Measurements from ENCODE around the gene MED9.
"Not testable (repeated sequence)": the region's sequence is repeated elsewhere in the genome, so short reads cannot be mapped to it uniquely, and the experiment has no call there.

Gene MED9, protein sequence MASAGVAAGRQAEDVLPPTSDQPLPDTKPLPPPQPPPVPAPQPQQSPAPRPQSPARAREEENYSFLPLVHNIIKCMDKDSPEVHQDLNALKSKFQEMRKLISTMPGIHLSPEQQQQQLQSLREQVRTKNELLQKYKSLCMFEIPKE

GRCh38 chr17:17476865-17477467, at the start of gene MED9:
MED9 (plus strand) TSS chr17:17477000; CDS start chr17:17477042, 42 bp downstream.
- peak; percentile 49 to 94 (median 85) for DNase-seq

DNA sequence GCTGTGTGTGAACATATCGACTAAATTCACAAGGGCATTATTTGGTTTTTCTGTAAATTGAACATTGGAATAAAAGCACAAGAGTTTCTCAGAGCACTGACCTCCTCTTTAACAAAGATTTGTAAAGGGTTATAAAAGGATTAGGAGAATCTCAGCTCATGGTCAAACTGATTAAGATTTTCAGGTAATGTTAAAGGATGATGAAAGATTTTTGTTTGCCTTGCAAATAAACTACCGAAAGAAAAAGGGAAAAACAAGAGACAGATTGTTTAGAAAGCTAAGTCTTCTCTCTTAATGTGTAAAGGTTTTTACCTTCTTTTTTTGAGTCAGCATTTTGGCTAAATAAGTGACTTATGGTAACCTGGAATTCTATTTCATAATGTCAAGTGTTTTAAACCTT, 47.6 kb upstream of the MED9 start:
- no peak for DNase-seq

- not testable (repeated sequence) for DNase-seq
Observed at GRCh38 chr17:17430924-17431323, 45.9 kb upstream of the MED9 start.

DNA sequence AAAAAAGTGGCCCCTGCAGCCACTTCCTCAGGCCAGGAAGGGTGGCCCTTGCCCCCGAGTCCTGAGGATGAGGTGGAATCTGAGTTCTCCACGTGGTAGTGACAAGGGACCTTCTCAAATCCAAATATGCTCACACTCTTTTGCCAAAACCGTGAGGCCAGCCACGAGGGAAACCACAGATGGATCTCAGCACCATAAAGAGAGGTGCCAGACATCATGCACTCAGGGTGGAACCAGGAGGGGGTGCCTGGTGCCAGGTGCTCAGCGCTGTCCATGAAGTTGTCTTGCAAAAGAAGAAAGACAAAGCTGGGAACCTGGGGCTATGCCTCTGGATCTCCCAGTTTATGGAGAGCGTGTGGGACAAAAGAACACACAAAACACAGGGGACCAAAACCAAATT, 45.2 kb upstream of the MED9 start:
- DNase-seq, result no peak

DNA sequence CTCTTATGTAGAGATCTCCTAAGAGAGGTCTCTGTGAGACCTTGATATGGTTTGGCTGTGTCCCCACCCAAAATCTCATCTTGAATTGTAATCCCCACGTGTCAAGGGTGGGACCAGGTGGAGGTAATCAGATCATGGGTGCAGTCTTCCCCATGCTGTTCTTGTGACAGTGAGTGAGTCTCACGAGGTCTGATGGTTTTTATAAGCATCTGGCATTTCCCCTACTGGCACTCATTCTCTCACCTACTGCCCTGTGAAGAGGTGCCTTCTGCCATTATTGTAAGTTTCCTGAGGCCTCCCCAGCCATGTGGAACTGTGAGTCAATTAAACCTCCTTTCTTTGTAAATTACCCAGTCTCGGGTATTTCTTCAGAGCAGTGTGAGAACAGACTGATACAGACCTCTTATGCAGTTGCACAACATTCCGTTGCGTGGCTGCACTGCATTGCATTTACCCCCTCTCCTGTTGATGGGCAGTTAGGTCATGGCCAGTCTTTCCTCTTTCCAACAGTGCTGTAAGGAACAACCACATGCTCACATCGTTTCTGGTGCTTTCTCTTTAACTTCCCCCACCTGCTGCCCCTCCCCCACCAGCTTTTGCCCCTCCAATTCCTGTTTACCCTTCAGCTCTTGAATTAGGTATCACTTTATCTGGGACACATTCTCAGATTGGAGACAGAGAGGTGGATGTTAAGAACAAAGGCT, 43.6 kb upstream of the MED9 start:
- no peak for DNase-seq

GRCh38 chr17:17434477-17434876, 42.3 kb upstream of the MED9 start:
- no peak for DNase-seq

DNA sequence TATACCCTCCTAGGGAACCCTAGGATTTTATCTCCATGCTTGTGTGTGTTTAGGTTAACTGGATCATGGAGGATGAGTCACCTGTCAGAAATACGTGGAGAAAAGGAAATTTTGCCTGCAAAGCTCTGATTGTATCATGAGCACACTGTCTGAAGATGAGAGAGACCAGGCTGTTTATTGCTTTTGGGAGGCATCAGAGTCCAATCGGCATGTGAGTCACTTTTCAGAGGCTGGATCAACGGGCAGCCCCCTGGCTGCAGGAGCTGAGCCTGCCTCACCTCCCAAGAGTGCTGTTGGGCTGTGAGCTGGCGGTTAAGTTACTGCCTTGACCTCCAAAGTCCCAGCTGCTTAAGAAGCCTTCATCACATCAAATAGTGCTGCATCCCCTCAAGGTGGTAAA, 41.5 kb upstream of the MED9 start:
- no peak for DNase-seq

GRCh38 chr17:17437461-17437860, 39.3 kb upstream of the MED9 start:
- no peak for DNase-seq

DNA sequence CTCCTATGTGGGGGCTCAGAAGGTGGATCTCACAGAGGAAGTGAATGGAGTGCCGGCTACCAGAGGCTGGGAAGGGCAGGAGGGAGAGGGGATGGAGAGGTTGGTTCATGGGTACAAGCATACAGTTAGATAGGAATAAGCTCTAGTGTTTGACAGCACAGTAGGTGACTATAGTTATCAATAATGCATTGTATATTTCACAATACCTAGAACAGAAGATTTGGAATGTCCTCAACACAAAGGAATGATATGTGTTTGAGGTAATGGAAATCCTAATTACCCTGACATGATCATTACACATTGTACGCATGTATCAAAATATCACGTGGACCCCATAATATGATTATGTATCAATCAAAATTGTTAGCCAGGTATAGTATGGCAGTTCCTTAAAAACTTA, 38.9 kb upstream of the MED9 start:
- no peak for DNase-seq

- peak in 37 of 51 donors; percentile 15 to 83 (median 47) for DNase-seq
Observed at GRCh38 chr17:17440010-17440843, 36.6 kb upstream of the MED9 start.

GRCh38 chr17:17440938-17441675, 35.7 kb upstream of the MED9 start:
- DNase-seq, result no peak

DNA sequence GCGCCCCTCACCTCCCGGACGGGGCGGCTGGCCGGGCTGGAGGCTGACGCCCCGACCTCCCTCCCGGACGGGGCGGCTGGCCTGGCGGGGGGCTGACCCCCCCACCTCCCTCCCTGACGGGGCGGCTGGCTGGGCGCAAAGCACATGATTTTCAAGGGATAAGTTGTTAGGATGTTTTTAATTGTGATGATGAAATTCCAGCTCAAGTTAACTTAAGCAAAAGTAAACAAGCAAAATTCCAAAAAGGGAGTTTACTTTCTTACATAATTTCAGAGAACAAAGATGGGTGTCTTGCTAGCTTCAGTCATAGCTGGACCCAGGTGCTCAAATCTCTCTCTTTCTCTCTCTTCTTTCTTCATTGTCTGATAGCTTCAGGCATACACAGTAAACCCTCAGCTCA, 33.6 kb upstream of the MED9 start:
- no peak for DNase-seq

DNA sequence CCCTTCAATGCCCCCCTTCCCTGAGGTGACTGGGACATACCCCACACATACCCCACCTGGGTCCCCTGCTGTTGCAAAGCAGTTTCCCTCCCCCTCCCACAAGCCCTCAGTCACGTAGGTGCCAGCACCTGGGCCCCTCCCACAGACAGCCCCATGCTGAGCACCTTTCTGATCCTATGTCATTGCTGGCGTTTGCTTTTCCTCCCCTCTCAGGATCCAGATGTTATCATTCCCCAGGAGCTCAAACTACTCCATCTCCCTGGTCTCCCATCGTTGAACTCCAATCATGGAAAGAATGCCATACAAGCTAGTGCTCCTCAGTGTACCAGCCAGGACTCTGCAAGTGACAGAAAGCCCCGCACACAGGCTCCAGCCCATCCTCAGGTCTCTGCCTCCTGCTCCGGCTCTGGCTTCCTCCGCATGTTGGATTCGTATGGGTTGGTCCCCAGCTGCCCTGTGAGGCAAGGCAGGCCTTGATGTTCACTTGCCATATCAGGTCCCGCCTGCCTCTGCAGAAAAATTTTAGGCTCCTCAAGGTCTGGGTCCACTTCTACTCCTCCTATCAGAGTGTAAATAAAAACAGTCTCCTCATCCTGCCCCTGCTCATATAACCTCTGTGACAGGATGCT, 31.4 kb upstream of the MED9 start:
- no peak for DNase-seq

DNA sequence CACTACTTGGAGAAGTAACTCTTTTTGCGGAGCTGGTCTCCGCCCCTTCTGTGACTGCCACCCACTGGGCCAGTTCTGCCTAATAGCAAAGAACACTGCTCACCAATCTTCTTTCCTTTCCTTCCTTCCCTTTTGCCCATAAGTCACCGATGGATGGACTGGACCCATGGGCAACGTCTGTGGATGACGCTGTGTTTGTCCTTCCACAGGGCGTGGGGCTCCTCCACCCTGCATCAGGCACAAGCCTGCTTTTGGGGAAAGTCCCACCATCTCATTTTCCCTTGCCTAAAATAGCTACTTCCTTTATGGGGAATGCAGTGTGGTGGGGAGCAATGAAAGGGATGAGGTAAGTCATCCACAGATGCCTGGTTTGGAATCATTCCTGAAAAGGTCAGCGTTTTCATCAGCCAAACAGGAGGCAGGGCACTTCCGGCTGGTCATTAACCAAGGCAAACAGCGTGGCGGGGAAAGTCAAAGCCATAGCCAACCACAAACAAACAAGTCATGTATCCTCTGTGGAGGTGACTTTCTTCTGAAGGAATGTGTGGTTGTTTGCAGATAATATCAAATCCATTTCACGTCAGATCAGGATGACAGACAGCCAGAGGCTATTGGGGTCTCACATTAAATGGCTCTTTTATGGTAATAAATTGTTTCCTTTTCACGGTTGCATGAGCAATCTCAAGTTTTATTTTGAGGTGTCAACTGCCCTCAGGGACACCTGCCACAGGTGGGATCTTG, 30.7 kb upstream of the MED9 start:
- DNase-seq, result no peak

- DNase-seq, result no peak
Observed at GRCh38 chr17:17446666-17447155, 30.1 kb upstream of the MED9 start.

GRCh38 chr17:17447264-17447663, 29.5 kb upstream of the MED9 start:
- no peak for DNase-seq

- no peak for DNase-seq
Observed at GRCh38 chr17:17448076-17448475, 28.7 kb upstream of the MED9 start.

- DNase-seq, result no peak
Observed at GRCh38 chr17:17448723-17449122, 28.1 kb upstream of the MED9 start.

DNA sequence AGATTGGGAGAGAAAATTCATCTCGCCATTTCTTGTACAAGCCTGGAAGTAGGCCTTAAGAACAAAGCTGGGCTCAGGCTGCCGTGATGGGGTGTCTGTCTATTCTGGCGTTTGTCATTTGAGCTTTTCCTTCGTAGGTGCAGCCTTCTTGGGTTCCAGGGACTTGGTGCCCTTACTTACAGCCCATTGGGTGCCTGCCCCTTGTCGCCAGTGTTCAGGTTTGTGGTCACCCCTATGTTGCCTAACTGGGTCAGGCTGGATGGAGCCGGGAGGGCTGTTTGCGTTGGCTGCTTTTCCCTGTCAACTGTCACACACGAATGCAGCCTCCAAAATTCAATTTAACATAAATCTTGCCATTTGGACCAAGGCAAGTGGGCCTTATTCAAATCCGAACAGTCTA, 23.7 kb upstream of the MED9 start:
- DNase-seq, result no peak

- DNase-seq, result no peak
Observed at GRCh38 chr17:17454276-17454675, 22.5 kb upstream of the MED9 start.

Measured in hypothalamus (tissue), 51 donors.